C4-2B (cell line): ENCODE data around the gene TRIM64C.
A peak's percentile ranks its signal among the peaks of the same experiment; 100 is the strongest.
"Not testable (repeated sequence)": the region's sequence is repeated elsewhere in the genome, so short reads cannot be mapped to it uniquely, and the experiment has no call there.

ENCODE experiments used
- H3K27ac ChIP-seq: fragments of 450-650 bp; 2 replicates; pipeline ENCODE4 v1.5.1; 2017
- CTCF ChIP-seq: fragments of 450-650 bp; conservative IDR thresholded peaks from 2 replicates; pipeline ENCODE4 v1.5.1; 2017; ENCODE audit warnings: mild to moderate bottlenecking

Gene TRIM64C, protein sequence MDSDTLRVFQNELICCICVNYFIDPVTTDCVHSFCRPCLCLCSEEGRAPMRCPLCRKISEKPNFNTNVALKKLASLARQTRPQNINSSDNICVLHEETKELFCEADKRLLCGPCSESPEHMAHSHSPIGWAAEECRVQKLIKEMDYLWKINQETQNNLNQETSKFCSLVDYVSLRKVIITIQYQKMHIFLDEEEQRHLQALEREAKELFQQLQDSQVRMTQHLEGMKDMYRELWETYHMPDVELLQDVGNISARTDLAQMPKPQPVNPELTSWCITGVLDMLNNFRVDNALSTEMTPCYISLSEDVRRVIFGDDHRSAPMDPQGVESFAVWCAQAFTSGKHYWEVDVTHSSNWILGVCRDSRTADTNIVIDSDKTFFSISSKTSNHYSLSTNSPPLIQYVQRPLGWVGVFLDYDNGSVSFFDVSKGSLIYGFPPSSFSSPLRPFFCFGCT

GRCh38 chr11:49059012-49059411 is at the start of gene TRIM64C:
Gene TRIM64C (minus strand): TSS chr11:49059112. CDS start chr11:49059112, 0 bp downstream.
- H3K27ac ChIP-seq: not testable (repeated sequence)

- H3K27ac ChIP-seq: not testable (repeated sequence)
Observed at GRCh38 chr11:49102356-49102755, 43.4 kb upstream of the TRIM64C start.

- not testable (repeated sequence) for H3K27ac ChIP-seq
Observed at GRCh38 chr11:49069897-49070296, 11.0 kb upstream of the TRIM64C start.

DNA sequence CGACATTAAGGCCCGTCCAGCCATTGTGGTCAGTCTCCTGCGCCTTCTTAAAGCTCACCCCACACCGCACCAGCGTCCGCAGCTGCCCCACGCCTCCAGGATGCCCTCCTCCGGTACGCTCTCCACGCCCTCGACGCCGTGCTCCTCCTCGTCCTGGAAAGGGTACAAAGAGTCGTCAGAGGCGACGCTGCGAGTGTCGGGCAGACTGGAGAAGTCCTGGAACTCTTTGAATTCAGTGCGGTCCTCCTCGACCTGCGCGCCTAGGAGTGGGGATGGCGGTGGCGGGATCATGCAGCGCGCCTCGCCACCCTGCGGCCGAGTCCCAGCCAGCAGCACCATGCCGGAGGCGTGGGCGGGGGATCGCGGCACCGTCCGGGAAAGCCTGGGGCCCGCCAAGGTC is 9.1 kb downstream of the TRIM64C start:
- not testable (repeated sequence) for H3K27ac ChIP-seq
- peak; percentile 20; the same call in 1 of the 2 replicates for TF ChIP-seq CTCF

DNA sequence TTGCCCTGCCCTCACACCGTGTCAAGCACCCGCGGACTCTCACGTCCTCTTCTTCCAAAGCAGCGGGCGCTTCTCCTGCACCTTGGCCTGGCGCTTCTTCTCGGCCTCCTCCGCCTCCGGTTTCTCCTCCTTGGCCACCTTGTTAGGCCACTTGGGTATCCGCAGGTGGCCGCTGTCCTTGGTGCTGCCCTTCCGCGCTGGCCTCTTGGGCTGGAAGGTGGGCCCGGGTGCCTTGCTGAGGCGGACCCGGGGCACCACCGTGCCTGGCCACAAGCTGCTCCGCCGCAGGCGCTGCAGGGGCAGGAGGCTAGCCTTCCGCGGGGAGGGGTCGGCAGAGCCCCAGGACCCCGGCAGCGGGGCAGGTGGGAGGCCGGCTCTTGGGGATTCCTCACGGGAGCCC is 10.7 kb downstream of the TRIM64C start:
- not testable (repeated sequence) for H3K27ac ChIP-seq

DNA sequence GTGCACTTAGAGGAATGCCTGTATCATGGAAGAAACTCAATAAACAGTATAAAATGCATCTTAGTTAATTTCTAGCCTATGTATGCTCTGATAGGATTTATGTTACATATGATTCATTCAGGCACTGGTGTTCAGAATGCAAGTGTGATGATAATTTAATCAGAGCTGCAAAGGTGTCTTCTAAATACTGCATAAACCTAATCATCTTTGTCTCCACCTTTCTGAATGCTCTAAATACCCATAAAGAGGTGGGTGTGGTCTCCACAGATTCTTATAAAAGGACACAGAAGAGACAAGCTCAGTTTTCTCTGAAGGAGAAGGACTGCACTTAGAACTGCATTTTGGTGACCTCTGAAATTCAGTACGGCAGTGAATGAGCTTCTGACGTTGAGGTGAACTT is 30.4 kb downstream of the TRIM64C start, which contains the start of gene TRIM49B:
TSS of gene TRIM49B (plus strand) at position 301 of the 400 bp plus-strand sequence. CDS start 2,777 bp downstream, outside the sequence.
- not testable (repeated sequence) for H3K27ac ChIP-seq
